ENCODE data around the gene C15orf39.

DNA sequence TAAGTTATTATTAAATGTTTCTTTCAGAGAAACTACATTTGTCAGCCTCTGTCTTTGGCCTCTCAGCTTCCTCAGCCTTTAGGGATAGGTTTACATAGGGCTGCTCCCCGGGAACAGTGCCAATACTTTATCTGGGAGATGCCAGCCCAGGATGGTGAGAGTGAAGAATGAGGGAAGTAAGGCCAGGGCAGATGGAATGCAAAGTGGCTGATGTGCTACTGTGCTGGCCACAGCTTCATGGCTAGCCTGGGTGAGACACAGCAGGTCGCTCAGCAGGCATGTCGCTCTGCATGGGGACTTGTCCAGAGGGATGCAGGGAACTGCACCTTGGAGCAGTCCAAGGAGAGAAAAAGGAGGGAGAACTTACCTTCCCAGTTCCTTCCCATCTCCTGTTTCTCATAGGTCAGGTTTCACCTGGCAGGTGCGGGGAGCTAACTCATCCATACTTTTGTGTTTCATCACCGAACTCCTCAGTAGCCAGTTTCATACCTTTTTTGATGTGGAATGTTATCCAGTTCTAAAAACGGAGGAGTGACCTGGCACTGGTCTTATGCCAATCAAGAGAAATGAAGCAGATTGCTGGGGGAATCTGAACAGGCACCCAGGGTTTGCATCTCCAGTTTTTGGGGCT, 30.9 kb upstream of the C15orf39 start:
- TF ChIP-seq CTCF (IDR thresholded peaks at IDR 0.05; ENCODE audit: insufficient read depth, low read length, poor library complexity, severe bottlenecking) (no peak), EZH2phosphoT487 (conservative IDR thresholded peaks at IDR 0.05; ENCODE audit: low read length) (no peak)

Measured in SU-DHL-6 (cell line).